ENCODE results near the gene SLC30A5. TPM values are rescaled to one million over a fixed set of nuclear protein-coding genes. Genes with fewer than 3 reads are reported as not detected.

Gene SLC30A5
- total and polyA plus RNA-seq, 9 of the 15 experiments (the other 6 are each of a cell fraction or from before 2014, with no cell fraction given), result 22.9 to 86.8 (median 62.5) TPM

DNA sequence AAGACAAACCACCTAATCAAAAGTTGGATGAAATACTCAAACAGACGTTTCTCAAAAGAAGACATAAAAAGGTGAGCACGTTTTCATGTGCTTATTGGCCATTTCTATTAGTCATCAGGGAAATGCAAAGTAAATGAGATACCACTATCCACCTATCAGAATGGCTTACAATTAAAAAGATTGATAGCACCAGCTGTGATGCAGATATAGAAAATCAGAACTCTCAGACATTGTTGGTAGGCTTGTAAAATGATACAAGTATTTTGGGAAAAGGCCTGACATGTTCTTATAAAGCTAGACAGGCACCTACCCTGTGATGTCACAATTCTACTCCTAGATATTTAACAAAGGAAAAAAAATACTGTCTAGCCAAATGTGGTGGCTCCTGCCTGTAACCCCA is 44.0 kb upstream of the SLC30A5 start:
- FAIRE-seq (no peak), DNase-seq (ENCODE audit: extremely low read depth in 1 of 4, low spot score in 3 of 4) (no peak), ATAC-seq (no peak)
- Histone ChIP-seq H3K79me2 (ENCODE audit: control insufficient read depth, insufficient read depth, low read length) (no peaks in the 10 kb centered on the region), H3K4me1 (replicated peaks in 1 of 2; ENCODE audit: control insufficient read depth in 2 of 2, insufficient read depth in 2 of 2, low read length in 2 of 2) (peaks cover 4 to 17% of the 10 kb centered on the region in 2 experiments; a peak in 3 of 5 replicates), H3K4me3 (no peak overlapping the region), H2AFZ (ENCODE audit: low read depth, low read length) (no peak overlapping the region), H3K9me1 (ENCODE audit: control insufficient read depth, insufficient read depth, low read length) (no peaks in the 10 kb centered on the region), H3K36me3 (ENCODE audit: control insufficient read depth, insufficient read depth, low read length) (no peaks in the 10 kb centered on the region), H4K20me1 (replicated peaks; ENCODE audit: control insufficient read depth, insufficient read depth, low read length) (no peaks in the 10 kb centered on the region), H3K27ac (ENCODE audit: extremely low read depth, low read depth, low read length) (no peak overlapping the region), H3K4me2 (ENCODE audit: insufficient read depth, low read length) (no peak overlapping the region), H3K9me3 (replicated peaks; ENCODE audit: control insufficient read depth, insufficient read depth, low read depth, low read length) (no peaks in the 10 kb centered on the region), H3K27me3 (ENCODE audit: control insufficient read depth in 2 of 2, insufficient read depth in 2 of 2, low read length in 2 of 2) (no peaks in the 10 kb centered on the region), H3K9ac (ENCODE audit: insufficient read depth in 1 of 2, low read depth in 2 of 2, low read length in 2 of 2) (no peak overlapping the region)
- POLR2A ChIA-PET, result no interaction called here
- CTCF ChIA-PET (ENCODE audit: low intra/inter-chr PET ratio), result no interaction called here
- WGBS (ENCODE audit: insufficient coverage, low coverage, missing lambda C conversion rate), result 2% methylated on average over 2 of the region's 2 CpGs
- intact Hi-C loops (cut with micrococcal nuclease) (no loop called here), in situ Hi-C loops (cut with MboI) (no loop called here)
- no peak for TF ChIP-seq ZNF77 (CRISPR knock-in tag; IDR thresholded peaks at IDR 0.05)
- TF ChIP-seq MEIS2 (IDR thresholded peaks at IDR 0.05; ENCODE audit: partially characterized antibody), result peak; percentile 15
- no TSS peak for BruUV-seq (replicated peaks)

DNA sequence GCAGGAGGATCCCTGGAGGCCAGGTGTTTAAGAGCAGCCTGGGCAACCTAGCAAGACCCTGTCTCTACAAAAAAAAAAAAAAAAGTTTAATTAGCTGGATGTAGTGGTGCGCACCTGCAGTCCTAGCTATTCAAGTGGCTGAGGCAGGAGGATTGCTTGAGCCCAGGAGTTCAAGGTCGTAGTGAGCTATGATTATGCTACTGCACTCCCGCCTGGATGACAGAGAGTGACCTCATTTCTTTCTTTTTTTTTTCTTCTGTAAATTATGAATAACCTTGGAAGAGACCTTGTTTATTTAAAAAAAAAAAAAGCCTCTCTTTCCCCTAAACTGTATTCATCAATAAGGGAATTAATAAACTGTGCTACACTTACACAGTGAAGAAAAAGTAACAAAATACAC is 43.6 kb upstream of the SLC30A5 start:
- in situ Hi-C loops (cut with MboI) (no loop called here), intact Hi-C loops (cut with micrococcal nuclease) (no loop called here)
- no peak for TF ChIP-seq TEAD2 (tag; IDR thresholded peaks at IDR 0.05)
- no peaks in the 10 kb centered on the region for H3K9me1 ChIP-seq (ENCODE audit: control insufficient read depth, insufficient read depth, low read length)
- peaks cover 4 to 14% of the 10 kb centered on the region in 2 experiments; a peak in 3 of 5 replicates for H3K4me1 ChIP-seq (replicated peaks in 1 of 2; ENCODE audit: control insufficient read depth in 2 of 2, insufficient read depth in 2 of 2, low read length in 2 of 2)
- H3K4me3 ChIP-seq, result no peak overlapping the region
- no peak overlapping the region for H3K4me2 ChIP-seq (ENCODE audit: insufficient read depth, low read length)
- no peaks in the 10 kb centered on the region for H3K9me3 ChIP-seq (replicated peaks; ENCODE audit: control insufficient read depth, insufficient read depth, low read depth, low read length)
- no peak overlapping the region for H3K27ac ChIP-seq (ENCODE audit: extremely low read depth, low read depth, low read length)
- H2AFZ ChIP-seq (ENCODE audit: low read depth, low read length), result no peak overlapping the region
- POLR2A ChIA-PET, result no interaction called here
- H3K36me3 ChIP-seq (ENCODE audit: control insufficient read depth, insufficient read depth, low read length), result no peaks in the 10 kb centered on the region
- BruUV-seq (replicated peaks), result no TSS peak
- H3K9ac ChIP-seq (ENCODE audit: insufficient read depth in 1 of 2, low read depth in 2 of 2, low read length in 2 of 2), result no peak overlapping the region
- CTCF ChIA-PET (ENCODE audit: low intra/inter-chr PET ratio), result no interaction called here
- H3K27me3 ChIP-seq (ENCODE audit: control insufficient read depth in 2 of 2, insufficient read depth in 2 of 2, low read length in 2 of 2), result no peaks in the 10 kb centered on the region
- ATAC-seq (no peak), FAIRE-seq (no peak), DNase-seq (ENCODE audit: extremely low read depth in 1 of 4, low spot score in 3 of 4) (no peak)
- 39% methylated on average over 3 of the region's 3 CpGs for WGBS (ENCODE audit: insufficient coverage, low coverage, missing lambda C conversion rate)
- H4K20me1 ChIP-seq (replicated peaks; ENCODE audit: control insufficient read depth, insufficient read depth, low read length), result no peaks in the 10 kb centered on the region
- H3K79me2 ChIP-seq (ENCODE audit: control insufficient read depth, insufficient read depth, low read length), result no peaks in the 10 kb centered on the region
